ENCODE data around the gene TRMT61A. TPM values are rescaled to one million over a fixed set of nuclear protein-coding genes. Genes with fewer than 3 reads are reported as not detected.
A peak's percentile ranks its signal among the peaks of the same experiment; 100 is the strongest.

Gene TRMT61A
- total and polyA plus RNA-seq, 9 of the 15 experiments (the other 6 are each of a cell fraction or from before 2014, with no cell fraction given) = 0.10 to 24.8 (median 5.1) TPM

- TF ChIP-seq ZNF57 (CRISPR knock-in tag; IDR thresholded peaks at IDR 0.05) (no peak), SIN3B (IDR thresholded peaks at IDR 0.05; ENCODE audit: low read depth) (no peak), BACH1 (tag; IDR thresholded peaks at IDR 0.05) (no peak), E2F1 (CRISPR knock-in tag; IDR thresholded peaks at IDR 0.05) (no peak), DLX4 (CRISPR knock-in tag; IDR thresholded peaks at IDR 0.05) (no peak), TBL1XR1 (IDR thresholded peaks at IDR 0.05; ENCODE audit: low read length in 2 of 2) (no peak), EP300 (IDR thresholded peaks at IDR 0.05; ENCODE audit: low read length) (no peak), FOXA1 (IDR thresholded peaks at IDR 0.05; ENCODE audit: borderline replicate concordance) (no peak), ZNF274 (IDR thresholded peaks at IDR 0.05; ENCODE audit: borderline replicate concordance, low read depth, low read length) (no peak), SMC3 (conservative IDR thresholded peaks at IDR 0.05; ENCODE audit: insufficient read depth, low read depth, low read length) (peak; percentile 69), PTRF (tag; IDR thresholded peaks at IDR 0.05) (no peak), PREB (CRISPR knock-in tag; IDR thresholded peaks at IDR 0.05) (no peak), CLOCK (CRISPR knock-in tag; IDR thresholded peaks at IDR 0.05; ENCODE audit: borderline replicate concordance) (no peak), THRB (CRISPR knock-in tag; conservative IDR thresholded peaks at IDR 0.05) (no peak), ZNF551 (CRISPR knock-in tag; IDR thresholded peaks at IDR 0.05) (no peak)
Measured at GRCh38 chr14:103518422-103519042, 10.5 kb upstream of the TRMT61A start (continued).

Data from K562 (cell line).